ENCODE measurements around the gene IFT88.

Gene IFT88

DNA sequence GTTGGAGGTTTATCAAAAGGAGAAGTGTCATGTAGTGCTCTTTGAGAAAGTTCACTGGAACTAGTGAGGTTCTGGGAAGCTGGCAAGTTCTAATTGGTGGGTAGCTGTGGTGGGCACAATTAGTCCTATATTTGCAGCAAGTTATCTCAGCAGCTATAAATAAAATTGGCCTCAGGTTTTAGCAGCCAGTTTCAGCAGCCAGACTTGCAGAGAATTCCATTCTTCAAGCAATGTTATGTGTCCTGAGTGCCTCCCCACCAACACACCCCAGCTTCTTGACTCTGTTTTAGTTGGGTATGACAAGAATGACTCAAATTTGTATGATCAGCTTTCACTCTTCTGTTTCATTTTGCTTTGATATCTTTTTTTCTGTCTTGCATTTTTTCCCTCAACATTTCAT, 4.7 kb downstream of the IFT88 start (continued):
- TF ChIP-seq ZNF473 (tag by site-specific recombination; IDR thresholded peaks at IDR 0.05) (no peak), ZNF501 (tag by site-specific recombination; IDR thresholded peaks at IDR 0.05) (no peak), ZBTB26 (tag by site-specific recombination; optimal IDR thresholded peaks at IDR 0.05) (no peak), ZNF571 (tag by site-specific recombination; IDR thresholded peaks at IDR 0.05) (no peak)
- TF ChIP-seq, protein P1, sequence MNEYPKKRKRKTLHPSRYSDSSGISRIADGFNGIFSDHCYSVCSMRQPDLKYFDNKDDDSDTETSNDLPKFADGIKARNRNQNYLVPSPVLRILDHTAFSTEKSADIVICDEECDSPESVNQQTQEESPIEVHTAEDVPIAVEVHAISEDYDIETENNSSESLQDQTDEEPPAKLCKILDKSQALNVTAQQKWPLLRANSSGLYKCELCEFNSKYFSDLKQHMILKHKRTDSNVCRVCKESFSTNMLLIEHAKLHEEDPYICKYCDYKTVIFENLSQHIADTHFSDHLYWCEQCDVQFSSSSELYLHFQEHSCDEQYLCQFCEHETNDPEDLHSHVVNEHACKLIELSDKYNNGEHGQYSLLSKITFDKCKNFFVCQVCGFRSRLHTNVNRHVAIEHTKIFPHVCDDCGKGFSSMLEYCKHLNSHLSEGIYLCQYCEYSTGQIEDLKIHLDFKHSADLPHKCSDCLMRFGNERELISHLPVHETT (tag by site-specific recombination; IDR thresholded peaks at IDR 0.05), result no peak

- no peaks in the 10 kb centered on the region for H3K9me3 ChIP-seq (ENCODE audit: control insufficient read depth, insufficient read depth, low read depth, low read length)
- no peaks in the 10 kb centered on the region for H3K4me1 ChIP-seq (ENCODE audit: control insufficient read depth, insufficient read depth, low read length)
- peaks cover 0 to 14% of the 10 kb centered on the region in 2 experiments; a peak in 1 of 3 replicates for H3K36me3 ChIP-seq (ENCODE audit: control insufficient read depth in 2 of 2, insufficient read depth in 1 of 2, low read length in 2 of 2)
- no peak overlapping the region for H3K27ac ChIP-seq (ENCODE audit: extremely low read depth, low read depth, low read length)
- no peak overlapping the region for H3K4me3 ChIP-seq (ENCODE audit: low read depth, low read length)
- ChIA-PET CTCF (no interaction called here), POLR2A (interaction anchor here (0.5 kb wide), 1 partner anchor 642 kb away, joined by 3 read pairs; no protein-coding TSS in a partner anchor)
- TF ChIP-seq ZSCAN5A (tag by site-specific recombination; IDR thresholded peaks at IDR 0.05) (no peak), KLF10 (tag by site-specific recombination; IDR thresholded peaks at IDR 0.05) (no peak), ELK4 (IDR thresholded peaks at IDR 0.05; ENCODE audit: borderline replicate concordance, low read depth, low read length) (no peak), ZNF114 (tag by site-specific recombination; IDR thresholded peaks at IDR 0.05) (no peak), ZNF121 (tag by site-specific recombination; IDR thresholded peaks at IDR 0.05) (no peak), ZNF521 (tag by site-specific recombination; IDR thresholded peaks at IDR 0.05) (no peak), ZNF747 (tag by site-specific recombination; IDR thresholded peaks at IDR 0.05) (no peak), ZNF776 (tag by site-specific recombination; IDR thresholded peaks at IDR 0.05; ENCODE audit: borderline replicate concordance) (no peak), ZNF174 (tag by site-specific recombination; IDR thresholded peaks at IDR 0.05) (no peak), ZNF707 (tag by site-specific recombination; IDR thresholded peaks at IDR 0.05) (no peak), ZNF768 (tag by site-specific recombination; IDR thresholded peaks at IDR 0.05) (no peak), ZBTB8A (tag by site-specific recombination; IDR thresholded peaks at IDR 0.05) (no peak), ZNF837 (tag by site-specific recombination; IDR thresholded peaks at IDR 0.05) (no peak), ZNF366 (tag by site-specific recombination; conservative IDR thresholded peaks at IDR 0.05) (no peak), ZNF830 (tag by site-specific recombination; IDR thresholded peaks at IDR 0.05; ENCODE audit: low read depth) (no peak), PRDM6 (tag by site-specific recombination; IDR thresholded peaks at IDR 0.05) (no peak)
Observed at GRCh38 chr13:20573186-20573585, 6.2 kb downstream of the IFT88 start.
